ENCODE data around the gene MYBBP1A.

Gene MYBBP1A

DNA sequence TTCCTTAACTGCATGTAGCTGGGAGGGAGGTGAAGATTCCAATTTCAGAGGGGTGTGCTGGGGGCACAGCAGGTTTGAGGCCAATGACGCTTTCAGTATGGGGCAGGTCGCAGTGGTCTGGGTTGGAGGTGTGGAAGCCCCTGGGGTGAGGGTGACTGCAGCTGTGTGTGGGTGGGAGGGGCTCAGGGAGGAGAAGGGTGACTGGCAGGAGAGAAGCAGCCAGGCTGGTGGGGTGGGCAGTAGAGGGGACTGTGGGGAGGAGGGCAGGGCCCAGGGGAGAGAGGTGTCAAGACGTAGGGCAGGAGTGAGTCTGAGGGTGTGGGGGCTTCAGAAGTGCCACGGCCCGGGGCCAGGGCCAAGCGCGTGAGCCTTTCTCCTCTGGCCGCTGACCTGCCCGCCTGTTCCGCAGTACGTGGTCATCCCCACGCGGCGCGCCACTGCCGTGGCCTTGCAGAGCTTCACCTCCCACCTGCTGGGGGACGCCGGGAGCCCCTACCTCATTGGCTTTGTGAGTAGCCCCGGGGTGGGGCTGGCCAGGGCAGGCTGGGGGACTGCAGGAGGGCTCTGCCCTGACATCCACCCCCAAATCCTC is 19.4 kb downstream of the MYBBP1A start:
- DNase-seq: no peak

DNA sequence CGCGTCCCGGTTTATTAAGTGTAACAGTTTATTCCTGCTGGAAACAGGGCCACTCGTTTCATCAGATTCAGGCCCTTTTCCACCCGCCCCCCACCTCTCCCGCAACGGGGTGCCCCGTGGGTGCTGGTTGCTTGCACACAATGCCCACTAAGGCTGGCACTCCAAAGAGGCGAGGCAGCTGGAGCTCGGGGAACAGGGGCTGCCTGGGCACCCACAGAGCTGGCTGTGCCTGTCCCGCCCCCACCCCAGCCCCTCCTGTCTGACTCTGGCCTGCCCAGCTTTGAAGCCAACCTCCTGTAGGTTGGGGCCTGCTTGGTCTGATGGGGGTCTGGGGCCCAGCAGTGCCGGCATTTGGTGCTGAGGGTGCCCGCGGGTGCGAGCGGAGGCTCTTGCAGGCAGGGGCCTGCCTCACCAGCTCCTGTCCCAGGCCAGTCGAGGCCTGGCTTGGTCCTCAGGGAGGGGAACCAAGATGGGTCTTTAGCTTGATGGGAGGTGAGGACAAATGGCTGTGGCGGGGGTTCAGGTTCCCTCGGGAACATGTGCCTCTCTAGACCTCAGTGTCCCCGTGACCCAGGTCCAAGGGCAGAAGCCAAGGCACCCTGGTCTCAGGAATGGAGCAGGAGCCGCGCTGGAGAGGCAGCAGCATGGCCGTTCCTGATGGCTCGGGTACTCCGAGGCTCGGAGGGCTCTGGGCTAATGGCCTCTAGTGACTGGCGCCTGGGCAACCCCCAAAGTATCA is 20.1 kb downstream of the MYBBP1A start:
- no peak for DNase-seq

DNA sequence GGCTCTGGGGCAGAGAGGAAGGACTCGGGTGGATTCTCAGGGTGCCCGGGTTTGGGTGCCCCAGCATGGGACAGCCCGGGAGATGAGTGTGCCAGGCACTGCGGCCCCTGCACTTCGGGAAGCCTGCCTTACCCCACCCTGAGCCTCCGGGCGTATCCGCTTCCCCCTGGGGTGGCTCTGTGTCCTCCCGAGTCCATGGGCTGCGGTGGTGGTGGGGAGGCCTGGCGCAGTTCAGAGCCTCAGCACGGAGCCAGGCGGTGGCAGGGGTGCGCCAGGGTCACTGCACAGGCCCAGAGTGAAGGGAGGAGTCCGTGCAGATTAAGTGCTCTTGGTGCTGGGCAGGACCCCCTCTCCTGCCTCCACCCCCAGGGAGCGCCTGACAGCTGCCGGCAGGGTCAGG is 20.7 kb downstream of the MYBBP1A start:
- no peak for DNase-seq

DNA sequence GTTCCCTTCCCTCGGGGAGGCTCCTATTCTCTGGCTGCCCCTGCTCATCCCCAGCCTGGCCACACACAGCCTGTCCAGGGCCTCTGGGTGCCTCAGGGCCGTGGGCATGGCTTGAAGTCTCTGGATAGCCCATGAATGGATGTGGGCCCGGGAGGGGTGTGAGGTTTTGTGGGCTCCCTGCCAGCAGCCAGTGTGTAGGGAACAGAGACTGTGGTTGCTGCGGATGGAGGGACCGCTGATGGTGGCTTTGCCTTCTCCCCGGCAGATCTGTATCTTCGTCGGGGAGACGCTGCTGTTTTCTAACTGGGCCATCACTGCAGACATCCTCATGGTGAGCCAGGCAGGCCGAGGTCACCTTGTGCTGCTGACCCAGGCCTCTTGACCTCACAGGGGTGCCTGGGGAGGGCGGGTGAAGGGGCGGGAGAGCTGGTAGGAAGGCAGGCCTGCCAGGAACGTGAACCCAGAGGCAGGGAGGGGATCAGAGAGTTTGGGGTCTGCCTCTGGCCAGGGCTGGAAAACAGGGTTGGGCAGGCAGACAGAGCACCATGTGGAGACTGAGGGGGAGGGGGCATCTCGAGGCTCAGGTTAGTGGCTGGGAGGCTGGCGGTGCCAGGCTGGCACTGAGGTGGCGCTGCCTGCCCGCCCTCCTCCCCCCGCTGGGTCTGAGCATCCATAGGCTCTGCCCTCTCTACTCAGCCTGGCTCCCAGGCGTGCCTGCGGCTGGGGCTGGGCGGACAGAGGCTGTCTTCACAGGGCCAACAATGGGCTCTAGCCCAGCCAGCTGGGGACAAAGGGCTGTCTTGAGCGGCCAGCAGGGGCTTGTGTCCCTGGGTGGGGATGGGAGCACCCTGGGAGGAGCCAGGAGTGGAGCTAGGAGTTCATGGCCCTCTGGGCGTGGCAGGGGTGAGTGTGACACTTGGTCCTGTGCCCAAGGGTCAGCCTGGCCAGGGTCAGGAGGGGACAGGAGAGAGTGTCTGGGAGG is 21.4 kb downstream of the MYBBP1A start:
- no peak for DNase-seq

DNA sequence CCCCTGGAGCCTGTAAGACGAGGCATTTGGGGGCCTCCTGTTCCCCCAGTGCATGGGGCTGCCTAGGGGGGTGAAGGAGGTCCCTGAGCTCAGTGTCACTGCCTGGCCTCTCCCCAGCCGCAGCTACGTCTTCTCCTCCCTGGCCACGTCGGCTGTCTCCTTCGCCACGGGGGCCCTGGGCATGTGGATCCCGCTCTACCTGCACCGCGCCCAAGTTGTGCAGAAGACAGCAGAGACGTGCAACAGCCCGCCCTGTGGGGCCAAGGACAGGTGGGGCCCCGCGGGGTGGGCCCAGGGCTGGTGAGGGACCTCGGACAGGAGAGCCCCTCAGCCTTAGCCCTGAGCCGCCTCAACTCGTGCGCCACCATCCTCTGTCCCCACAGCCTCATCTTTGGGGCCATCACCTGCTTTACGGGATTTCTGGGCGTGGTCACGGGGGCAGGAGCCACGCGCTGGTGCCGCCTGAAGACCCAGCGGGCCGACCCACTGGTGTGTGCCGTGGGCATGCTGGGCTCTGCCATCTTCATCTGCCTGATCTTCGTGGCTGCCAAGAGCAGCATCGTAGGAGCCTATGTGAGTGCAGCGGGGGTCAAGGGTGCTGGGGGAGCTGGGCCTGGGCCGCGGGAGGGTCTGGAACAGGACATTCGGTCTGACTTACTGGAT is 22.2 kb downstream of the MYBBP1A start:
- DNase-seq: no peak

DNA sequence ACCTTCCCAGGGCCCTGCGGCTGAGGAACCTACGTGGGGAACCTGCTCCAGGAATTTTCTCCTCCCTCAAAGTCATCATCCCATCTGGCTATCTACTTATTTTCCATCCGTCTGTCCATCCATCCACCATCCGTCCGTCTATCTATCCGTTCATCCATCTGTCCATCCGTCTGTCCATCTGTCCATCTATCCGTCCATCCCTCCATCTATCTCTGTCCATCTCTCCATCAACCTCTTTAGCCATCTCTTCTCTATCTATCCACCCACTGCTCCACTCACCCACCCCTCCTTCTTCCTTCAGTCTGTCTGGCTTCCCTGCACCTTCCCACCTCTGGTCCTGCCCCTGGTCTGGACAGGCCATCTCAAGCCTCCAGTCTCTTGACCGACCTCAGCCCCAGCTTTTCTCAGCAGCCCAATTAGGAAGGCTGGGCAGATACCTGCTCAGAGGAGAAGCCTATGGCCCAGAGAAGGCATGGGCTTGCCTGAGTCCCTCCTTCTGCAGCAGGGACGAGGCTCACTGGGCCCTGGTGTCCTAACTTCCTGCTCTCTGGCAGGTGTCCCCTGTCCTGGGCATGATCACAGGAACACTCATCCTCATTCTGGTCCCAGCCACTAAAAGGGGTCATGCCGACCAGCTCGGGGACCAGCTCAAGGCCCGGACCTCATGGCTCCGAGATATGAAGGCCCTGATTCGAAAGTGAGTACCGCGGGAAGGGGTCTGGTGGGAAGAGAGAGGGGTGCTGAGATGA is 23.0 kb downstream of the MYBBP1A start:
- DNase-seq: no peak

DNA sequence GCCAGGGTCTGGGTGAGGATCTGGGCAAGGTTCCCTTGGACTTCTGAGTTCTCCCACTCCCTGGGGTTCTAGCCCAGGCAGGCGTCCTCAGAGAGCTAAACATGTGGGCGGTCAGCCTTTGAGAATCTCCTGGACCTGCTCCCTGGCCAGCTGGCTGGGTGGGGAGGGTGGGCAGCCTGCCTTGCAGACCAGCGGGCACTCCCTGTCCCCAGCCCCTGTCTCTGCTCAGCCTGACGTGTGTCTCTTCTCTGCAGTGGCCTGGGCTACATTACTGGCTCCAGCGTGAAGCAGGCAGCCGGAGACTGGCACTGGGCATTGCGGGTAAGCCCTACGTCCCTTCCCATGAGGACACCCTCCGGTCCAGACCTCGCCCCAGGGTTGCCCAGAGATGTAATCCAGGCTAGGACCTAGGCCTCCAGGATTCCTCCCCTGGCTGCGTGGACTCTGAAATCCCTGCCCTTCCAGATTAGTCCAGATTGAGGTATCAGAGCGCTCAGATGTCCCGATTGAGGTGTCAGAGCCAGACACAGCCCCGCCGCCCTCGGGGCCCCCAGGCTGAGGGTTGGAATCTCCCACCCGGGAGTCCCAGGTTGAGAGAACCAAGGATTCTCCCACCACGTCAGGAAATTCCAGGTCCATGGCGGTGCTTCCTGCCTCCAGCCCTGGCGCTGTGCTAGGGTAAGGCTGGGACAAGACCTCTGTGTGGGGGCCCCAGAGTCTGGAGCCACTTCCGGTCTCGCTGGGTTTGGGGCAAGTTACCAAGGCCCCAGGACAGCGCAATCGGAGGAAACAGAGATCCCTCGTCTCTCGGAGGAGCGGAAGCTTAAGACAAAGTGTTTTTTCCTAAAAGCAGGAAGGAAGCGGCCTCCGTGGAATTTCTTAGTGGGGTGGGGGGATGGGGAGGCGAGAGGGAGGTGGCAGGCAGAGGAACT is 24.1 kb downstream of the MYBBP1A start:
- no peak for DNase-seq

DNA sequence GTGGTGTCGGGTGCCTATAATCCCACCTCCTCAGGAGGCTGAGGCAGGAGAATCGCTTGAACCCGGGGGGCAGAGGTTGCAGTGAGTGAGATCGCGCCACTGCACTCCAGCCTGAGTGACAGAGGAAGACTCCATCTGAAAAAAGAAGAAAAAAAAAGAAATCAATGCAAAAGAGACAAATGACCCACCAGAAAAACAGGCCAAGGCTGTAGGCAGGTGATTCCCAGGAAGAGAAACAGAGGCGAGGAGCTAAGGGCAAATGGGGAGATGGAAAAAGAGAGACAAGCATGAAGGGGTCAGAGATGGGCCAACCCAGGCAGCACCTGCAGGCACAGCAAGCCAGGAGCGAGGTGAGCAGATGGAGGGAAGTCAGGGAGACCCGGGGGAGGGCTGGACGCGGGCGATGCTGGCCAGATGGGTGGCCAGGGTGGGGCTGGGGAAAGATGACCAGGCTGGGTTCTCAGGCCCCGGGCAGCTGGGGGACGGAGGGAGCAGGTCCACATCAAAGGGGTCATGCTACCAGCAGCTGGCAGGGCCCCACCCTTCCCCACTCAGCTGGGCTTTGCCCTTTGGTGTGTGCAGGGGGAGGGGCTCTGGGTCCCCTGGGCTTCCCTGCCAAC is 25.5 kb downstream of the MYBBP1A start:
- DNase-seq: no peak

DNA sequence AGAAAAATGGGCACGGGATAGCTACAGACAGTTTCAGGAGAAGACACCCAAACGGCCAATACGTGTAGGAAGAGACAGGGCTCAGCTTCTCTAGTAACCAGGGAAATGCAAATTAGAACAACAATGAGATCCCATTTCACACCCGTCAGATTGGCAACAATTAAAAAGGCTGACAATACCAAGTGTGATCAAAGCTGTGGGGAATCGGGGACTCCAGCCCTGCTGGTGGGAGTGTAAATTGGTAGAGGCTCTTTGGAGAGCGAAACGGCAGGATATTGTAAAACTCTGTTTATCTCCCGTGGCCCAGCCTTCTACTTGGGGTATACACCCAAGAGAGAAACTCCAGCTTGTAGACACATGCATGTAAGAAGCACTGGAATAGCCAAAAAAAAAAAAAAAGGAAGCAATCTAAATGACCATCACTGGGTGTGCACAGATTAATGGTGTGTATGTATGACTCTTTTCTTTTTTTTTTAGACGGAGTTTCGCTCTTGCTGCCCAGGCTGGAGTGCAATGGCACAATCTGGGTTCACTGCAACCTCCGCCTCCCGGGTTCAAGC is 27.5 kb downstream of the MYBBP1A start:
- no peak for DNase-seq

DNA sequence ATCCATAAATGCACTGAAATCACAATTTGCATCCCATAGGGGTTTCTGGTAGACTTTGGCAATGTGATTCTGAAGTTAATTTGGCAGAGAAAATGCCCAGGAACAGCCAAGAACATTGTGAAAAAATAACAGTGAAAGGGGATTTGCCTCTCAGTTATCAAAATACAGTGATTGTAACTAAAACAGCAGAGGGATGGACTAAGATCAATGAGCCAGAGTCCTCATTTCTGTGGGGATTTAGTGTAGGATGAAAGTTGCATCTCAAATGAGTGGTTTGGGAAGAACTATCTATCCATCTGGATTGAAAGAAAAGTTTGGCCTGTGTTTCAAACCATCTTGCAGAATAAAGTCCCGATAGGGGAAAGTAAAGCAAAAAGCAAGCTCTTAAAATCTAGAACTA is 28.1 kb downstream of the MYBBP1A start:
- DNase-seq: no peak

DNA sequence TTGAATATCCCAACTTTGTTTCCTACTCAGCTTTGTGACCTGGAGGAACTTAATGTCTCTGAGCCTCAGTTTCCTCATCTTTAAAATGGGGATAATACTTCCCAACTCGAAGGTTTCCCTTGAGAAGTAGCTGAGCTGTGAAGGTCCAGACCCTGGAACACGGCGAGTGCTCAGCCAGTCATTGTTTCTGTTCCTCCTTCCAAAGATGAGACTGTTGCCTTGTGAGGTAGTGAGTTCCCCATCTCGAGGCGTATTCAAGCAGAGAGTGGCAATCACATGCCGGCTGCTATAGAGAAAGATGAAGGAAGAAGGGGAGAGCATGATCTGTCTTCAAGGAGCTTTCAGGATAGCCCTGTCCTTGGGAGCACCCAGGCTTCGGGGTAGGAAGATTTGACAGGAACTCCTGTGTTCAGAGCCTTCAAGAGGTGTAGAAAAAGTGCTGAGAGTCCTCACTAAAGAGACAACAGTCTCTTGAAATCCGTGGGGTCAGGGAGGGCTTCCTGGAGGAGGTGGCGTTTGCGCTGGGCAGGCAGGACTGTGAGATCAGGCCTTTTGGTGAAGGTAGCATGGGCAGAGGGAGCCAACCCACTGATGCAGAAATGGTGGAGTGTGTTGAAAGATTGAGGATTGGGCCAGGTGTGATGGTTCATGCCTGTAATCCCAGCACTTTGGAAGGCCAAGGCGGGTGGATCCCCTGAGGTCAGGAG is 29.3 kb downstream of the MYBBP1A start:
- no peak for DNase-seq

DNA sequence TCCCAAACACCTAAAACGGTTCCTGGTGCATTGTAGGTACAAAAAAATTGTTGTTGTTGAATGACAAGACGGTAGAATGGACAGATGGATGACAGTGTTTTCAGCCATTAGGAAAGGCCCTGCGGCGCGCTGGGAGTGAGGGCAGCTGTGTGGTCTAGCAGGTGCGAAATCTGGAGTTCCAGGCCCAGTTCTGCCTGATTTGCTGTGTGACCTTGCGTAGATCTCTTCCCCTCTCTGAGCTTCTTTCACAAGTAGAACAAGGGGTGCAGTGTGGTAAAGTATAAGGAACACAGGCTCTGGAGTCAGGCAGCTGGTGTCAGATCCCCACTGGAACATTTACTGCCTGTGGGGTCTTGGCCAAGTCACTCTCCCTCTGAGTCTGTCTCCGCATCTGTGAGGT is 31.2 kb downstream of the MYBBP1A start:
- no peak for DNase-seq

DNA sequence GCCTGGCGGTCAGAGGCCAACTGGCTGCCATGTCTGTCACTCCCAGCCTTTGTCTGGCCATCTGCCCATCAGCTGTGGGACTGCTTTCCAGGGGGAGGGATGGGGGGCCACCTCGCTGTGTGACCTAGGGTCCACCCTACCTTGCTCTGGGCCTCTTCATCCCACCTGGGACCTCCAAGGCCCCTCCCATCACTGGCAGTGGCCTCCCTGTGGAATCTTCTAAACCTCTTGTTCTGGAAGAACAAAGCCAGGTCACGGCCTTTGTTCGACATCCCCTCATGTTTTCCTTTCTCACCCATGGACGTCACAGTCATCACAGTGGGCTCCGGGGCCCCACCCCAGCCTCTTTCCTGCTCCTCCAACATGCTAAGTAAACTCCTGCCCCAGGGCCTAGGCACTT is 32.5 kb downstream of the MYBBP1A start:
- no peak for DNase-seq

DNA sequence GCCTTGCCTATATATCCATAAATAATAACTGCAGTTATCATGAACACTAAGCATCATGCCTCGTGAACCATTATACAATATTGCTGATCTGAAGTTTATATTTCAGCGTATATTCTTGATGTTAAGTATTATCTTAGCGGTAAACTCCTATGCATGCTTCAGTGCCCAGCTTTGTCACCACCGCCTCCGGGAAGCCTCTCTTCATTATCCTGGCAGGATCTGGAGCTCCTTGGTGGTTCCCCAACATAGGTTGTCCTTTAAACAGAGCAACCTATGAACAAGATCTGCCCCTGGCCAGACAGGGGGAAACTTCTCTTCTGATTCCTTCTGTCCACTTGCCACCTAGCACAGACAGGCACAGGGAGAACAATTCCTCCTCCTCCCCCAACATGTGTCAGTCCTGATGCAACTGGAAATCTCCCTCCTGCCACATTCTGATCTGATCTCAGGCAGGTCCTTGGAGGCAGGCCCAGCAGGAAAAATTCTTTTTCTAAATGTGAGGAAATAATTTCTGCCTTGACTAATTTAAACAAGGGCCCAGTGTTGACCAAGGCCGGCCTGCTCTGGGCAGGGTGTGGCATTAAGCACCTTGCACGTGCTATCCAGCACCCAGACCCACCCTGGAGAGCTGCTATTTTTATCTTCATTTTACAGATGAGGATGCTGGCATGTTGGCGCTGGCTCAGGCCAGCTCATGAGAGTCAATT is 34.1 kb downstream of the MYBBP1A start:
- DNase-seq: no peak

DNA sequence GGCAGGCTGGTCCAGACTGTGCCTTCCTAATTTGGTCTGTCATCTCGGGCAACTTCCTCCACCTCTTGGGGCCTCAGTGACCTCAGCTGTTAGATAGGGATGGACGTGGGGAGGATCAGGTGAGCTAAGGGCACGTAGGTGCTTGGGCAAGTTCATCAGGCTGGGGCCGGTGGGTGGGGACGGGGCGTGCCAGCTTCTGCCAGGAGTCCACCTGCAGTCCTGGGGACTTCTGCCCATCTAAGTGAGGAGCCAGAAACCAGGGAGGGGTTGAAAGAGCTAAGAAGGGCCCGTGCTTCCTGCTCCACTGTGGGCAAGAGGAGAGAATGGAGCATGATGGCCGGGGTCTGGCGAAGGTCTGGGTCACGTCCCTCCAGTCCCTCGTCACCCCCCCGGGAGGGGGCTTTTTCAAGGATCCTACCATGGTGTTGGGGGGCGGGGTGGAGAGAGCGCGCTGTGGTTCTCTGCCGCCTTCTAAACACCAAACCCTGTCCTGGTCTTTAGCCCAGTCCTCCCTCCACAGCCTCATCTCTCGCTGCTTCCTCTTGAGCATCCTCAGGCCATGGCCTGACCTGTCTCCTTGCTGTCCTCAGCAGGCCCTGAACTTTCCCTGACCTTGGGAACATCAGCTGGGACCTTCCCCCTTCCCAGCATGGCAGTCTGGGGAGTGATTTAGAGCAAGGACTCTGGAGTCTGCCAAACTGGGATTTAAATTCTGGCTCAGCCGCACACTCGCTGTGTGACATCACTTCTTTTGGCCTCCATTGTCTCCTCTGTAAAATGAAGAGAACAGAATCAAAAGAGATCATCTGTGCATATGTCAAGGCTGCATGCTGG is 34.9 kb downstream of the MYBBP1A start:
- DNase-seq: no peak

DNA sequence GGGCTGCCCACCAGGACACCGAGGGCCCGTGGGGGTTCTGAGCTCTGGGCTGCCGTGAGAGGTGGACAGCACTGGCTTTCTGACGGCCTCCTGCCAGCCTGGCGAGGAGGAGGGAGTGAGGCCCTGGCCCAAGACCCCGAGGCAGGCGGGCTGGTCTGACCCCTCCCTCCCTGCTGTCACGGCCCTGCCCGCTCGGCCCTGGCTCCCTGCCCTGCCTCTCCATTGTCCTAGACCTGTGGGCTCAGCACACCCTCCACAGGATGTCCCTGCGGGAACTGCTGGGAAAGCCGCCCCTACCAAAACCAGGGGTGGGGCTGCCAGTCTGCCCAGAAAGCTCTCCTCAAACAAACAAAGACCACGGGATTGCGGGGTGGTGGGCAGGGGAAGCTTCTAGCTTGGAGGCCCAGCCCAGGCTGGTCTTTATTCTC is 35.8 kb downstream of the MYBBP1A start:
- no peak for DNase-seq

DNA sequence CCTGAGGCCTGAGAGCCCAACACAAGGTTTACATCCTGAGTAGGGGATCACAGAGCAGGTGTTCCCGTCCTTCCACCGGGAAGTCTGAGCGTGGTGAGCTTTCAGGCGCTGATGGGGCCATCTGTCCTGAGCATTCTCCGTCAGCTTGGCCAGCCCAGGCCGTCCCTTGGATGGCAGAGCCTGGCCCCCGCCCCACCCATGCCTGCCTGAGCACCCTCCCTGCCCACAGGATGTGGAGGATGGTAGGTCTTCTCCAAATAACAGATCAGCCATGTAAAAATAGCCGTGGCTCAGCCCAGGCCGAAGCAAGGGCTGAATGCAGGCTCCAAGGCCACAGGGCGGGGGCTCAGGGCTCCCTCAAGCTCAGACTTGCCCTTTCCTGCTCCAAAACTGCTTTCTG is 36.3 kb downstream of the MYBBP1A start:
- DNase-seq: no peak

DNA sequence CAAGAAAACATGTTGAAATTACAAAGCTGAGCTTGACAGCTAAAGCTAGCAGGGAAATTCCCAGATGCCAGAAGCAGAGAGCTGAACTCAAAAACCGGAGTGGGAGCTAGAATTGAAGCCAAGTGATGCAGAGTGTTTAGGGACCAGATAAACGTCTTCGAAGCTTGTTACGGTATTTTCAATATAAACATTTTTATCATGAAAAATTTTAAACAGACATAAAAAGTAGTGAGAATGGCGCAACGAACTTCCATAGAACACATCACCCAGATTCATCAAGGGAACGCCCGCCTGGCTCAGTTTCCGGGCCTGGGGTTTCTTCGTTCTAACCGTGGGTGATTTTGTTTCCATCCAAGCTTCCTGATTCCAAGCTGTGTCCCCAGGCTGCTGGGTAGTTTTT is 38.4 kb downstream of the MYBBP1A start:
- DNase-seq: no peak
